HG03025 (cell line): ENCODE measurements around the gene SBF2.
"Not testable (repeated sequence)": the region's sequence is repeated elsewhere in the genome, so short reads cannot be mapped to it uniquely, and the experiment has no call there.

Experiments used
- ATAC-seq: cut with Tn5 transposase; IDR thresholded peaks from one replicate; pipeline ENCODE4 v1.9.1; 2021; ENCODE audit warnings: mild to moderate bottlenecking, moderate library complexity; ENCODE audit not compliant: unreplicated experiment, low FRiP score

The SBF2 gene

DNA sequence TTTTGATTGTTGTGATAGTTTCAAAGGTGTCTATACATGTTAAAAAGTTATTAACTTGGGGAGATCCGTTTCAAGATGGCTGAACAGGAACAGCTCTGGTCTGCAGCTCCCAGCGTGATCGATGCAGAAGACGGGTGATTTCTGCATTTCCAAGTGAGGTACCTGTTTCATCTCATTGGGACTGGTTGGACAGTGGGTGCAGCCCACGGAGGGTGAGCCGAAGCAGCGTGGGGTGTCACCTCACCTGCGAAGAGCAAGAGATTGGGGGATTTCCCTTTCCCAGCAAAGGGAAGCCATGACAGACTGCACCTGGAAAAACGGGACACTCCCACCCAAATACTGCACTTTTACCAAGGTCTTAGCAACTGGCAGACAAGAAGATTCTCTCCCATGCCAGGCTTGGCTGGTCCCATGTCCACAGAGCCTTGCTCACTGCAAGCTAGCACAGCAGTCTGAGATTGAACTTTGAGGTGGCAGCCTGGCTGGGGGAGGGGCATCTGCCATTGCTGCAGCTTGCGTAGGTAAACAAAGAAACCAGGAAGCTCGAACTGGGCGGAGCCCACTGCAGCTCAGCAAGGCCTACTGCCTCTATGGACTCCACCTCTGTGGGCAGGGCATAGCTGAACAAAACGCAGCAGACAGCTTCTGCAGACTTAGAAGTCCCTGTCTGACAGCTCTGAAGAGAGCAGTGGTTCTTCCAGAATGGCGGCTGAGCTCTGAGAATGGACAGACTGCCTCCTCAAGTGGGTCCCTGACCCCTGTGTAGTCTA, 363.3 kb downstream of the SBF2 start:
- not testable (repeated sequence) for ATAC-seq

DNA sequence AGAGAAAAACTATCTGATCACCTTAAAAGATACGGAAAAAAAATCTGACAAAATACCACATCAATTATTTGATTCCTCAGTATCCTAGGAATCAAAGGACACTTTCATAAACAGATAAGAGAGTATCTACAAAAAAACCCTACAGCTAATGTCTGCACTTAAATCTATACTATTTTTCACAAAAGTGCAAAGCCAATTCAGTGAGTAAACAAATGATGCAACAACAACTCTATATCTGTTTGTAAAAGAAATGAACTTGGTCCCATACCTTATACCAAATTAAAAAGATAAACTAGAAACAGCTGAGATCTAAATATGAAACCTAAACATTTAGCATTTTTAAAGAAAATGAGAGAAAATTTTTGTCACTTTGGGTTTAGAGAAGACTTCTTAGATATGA, 366.3 kb downstream of the SBF2 start:
- ATAC-seq, result no peak

DNA sequence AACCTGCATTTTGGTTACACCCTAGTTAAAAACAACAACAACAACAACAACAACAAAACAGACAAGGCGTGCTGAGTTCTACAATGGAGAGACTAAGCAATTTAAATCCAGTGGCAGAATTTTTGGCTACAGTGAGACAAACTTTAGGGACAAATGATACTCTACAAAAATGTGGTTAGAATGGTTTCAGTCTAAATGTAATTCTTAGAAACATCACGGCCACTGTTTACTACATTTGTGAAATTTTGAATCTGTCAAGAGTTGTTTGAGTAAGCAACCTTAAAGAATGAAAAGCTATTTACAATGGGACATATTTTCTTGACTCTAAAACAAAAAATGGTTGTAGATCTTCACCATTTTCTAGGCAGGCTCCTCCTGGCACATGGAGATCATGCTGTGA, 370.7 kb downstream of the SBF2 start:
- ATAC-seq, result no peak

GRCh38 chr11:9922806-9923205, 371.2 kb downstream of the SBF2 start:
- no peak for ATAC-seq

- no peak for ATAC-seq
These were observed 377.5 kb downstream of the SBF2 start for GRCh38 chr11:9916480-9916879.

DNA sequence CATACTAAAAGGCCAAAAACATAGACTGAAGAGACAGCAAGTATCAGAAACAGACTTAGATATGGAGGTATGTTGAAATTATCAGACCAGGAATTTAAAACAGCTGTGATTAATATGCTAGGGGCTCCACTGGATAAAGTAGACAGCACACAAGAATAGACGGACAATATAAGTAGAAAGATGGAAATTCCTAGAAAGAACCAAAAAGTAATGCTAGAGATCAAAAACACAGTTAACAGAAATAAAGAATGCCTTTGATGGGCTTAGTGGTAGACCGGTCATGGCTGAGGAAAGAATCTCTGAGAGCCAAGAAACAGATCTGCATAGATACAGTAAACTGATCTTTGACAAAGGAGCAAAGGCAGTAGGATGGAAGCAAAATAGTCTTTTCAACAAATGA, 380.0 kb downstream of the SBF2 start:
- ATAC-seq, result no peak

DNA sequence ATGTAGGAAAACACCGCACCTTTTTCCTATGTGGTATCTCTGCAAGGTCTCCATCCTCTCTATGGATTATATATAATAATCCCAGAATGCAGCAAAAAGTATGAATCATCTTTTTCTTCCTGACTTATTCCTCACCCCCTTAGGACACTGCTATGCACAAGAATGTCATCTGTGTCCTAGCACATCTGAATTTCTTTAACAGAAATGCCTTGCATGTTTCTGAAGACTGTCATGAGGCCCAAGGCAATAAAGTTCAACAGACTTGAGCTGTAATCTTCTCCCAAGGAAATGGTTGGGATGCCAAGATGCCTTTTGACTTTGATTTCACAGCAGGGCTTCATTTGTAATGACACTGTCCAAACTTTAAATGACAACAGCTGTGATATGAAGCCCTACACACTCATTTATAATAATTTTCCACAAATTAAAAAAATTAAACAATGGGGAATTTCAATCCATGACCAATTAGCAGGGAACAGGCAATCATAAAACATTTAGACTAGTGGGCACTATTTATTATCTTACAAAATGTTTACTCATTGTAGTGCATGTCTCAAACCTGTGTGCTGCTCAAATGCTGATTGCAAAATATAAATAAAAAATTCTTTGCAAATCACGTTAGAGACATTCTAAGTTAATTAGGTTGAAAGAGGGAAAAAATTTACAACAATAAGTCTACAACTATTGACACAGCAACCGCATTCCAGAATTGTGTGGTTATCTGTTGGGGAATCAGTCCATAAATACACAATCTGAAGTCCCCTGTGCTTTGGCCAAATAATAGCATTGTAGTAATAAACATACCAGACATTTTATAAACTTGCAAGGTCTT, 387.8 kb downstream of the SBF2 start:
- ATAC-seq, result no peak

- ATAC-seq, result no peak
These were observed 388.5 kb downstream of the SBF2 start for GRCh38 chr11:9905501-9905951.

DNA sequence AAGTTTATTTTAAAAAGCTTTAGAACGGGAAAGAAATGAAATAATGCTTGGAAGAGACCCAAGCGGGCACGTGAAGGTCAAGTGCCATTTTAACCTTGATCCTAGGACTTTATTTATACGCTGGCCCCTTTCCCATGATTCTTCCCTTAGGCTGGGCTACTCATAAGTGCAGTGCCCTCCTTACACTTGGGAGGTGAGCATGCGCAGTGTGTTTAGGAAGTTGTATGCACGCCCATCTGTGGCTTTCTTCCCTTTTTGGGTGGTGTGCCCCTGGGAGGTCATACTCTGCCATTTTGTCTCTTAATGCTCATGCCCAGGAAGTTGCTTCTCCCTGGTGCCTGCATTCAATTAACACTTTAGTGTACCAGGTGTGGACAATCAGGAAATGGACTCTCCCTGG, 390.4 kb downstream of the SBF2 start:
- no peak for ATAC-seq

DNA sequence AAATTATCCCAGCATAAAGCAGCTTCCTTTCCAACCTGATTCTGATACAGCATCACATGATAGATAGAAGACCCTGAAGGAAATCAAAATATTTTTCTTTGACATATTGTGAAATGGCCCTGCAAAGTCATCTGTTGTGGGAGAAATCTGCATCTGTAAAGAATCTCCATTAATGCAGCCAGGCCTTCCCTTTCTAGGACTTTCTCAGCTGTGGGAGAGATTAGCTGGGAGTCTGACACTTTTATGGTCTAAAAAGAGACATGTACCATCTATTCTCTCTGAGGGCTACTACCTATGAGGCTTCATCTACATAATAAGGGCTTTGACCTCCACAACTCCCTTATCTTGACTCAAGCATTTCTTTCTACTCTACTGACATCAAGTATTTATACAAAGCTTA, 392.1 kb downstream of the SBF2 start:
- ATAC-seq, result no peak

DNA sequence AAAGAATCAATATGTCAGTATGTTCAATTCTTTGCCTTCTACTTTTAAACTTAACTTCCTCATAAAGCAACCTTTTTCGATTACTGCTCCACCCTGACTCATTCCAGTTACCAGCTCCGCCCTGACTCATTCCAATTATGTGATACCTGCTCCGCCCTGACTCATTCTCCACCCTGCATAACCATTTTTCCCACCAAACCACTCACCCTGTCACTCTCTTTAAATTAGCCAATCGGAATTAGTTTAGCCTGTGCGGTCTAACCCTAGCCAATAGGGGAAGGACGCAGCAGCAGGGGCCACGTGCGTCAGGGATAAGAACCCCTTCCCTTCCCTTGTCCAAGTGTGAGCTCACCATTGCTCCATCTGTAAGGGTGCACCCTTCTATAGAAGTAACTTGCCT, 393.8 kb downstream of the SBF2 start:
- ATAC-seq, result not testable (repeated sequence)

DNA sequence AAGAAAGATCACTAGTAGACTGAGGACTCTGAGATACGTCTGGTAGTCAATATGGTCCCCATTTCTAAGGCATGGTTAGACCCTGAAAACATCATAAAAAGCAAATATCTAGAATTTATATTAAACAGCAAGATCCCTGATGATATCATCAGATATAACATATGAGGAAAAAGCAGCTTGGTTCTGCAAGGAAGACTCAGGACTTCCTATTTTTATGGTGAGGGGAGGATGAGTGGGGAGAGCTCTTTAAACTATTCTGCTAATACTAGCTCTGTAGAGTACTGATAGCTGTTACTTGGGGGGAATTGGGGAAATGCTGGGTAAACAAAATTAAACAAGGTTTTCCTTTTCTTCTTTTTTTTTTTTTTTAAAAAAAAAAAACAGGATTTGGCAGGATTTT, 394.3 kb downstream of the SBF2 start:
- ATAC-seq, result no peak

DNA sequence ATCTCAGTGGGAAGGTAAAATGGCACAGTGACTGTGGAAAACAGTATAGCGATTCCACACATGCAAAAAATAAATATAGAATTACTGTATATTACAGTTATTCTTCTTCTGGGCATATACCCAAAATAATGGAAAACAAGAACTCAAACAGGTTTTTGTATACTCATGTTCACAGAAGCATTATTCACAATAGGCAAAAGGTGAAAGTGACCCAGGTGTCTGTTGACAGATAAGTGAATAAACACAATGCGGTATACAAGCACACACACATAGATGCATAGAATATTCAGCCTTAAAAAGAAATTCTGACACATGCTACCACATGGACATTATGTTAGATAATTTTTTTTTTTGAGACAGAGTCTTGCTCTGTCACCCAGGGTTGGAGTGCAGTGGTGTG, 397.1 kb downstream of the SBF2 start:
- ATAC-seq, result no peak

DNA sequence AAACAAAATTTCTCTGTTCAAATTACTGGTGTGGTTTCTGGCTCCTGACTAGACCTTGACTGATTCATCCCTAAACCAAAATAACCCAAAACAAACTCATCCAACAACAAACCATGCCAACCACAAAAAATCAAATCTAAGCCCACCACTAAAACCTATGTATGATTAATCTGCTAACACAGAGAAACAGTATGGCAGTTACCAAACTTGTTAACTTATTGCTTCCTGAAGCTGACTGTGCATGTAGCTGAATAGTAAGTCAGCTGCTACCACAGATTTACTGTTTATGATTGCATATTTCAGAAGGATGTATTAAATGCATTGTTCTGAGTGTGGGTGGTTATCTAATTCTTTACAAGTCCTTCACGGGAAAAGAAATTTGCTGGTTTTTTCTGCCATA, 399.0 kb downstream of the SBF2 start:
- ATAC-seq, result no peak

DNA sequence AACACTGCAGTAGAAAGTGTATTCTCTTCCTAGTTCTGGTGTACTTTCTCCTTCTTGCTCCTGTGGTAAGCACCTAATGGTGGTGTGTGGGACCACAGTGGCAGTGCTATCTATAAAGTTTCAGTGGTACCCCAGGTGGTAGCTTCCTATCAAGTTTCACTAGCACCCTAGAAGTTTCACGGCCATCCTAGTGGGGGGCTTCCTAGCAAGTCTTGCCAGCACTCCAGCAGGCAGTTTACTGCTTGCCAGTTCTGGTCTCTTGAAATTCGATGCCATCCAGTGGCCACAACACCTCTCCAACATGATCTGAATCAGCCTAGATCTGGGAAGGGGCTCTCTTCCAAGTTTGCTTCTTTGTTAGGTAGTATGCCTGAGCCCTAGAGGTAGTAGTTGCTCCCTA, 400.5 kb downstream of the SBF2 start:
- ATAC-seq, result no peak

DNA sequence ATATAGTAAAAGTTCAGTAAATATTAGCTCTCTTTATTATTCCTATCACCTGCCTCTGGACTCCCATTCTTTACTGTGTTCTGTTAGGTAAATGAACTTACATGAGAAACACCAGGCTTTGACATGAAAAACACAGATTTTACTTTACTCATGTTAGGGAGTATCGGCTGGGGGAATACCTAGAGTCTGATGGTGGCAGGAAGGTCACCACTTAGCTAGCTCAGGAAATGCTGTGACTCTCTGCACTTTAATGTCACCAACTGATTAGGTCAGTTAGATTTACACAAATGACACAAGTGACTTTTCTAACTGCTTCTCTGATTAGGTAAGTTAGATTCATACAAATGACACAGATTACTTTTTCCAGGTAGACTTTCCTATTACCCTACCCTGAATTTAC, 405.1 kb downstream of the SBF2 start:
- no peak for ATAC-seq

- ATAC-seq, result no peak
These were observed 406.5 kb downstream of the SBF2 start for GRCh38 chr11:9887472-9887871.

DNA sequence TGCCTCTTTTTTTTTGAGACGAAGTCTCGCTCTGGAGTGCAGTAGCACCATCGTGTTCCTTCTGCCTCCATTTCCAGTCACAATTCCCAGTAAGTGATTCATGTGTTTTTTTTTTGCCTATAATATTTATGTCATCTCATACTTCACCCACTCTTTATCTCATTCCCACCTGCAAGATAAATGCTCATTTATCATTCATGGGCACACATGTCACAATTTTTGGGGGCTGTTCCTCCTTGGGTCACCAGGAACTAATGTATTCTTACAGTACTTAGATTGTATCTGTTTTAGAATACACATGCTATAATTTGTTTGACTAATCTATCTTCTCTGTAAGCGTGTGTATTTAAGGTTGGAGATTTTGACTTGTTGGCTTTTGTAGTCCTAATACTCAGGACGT, 407.4 kb downstream of the SBF2 start:
- no peak for ATAC-seq

- ATAC-seq, result no peak
These were observed 409.4 kb downstream of the SBF2 start for GRCh38 chr11:9884601-9885000.

DNA sequence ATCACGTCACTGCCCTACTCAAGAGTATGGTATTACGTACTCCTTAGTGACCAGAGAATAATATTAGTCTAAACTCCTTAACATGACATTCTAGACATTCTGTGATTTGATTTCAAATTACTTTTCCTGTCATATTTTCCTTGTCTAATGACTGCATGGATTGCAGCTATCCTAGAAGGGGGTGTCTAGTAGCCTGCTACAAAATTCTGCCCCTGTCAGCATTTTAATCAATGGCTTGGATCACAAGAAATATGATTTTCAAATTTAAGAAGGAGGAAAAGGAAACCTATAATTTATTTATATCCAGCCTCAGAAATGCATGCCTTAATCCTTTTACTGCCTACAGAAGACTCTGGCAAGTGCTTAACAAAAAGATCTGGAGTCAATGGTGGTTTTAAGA, 413.4 kb downstream of the SBF2 start:
- no peak for ATAC-seq

DNA sequence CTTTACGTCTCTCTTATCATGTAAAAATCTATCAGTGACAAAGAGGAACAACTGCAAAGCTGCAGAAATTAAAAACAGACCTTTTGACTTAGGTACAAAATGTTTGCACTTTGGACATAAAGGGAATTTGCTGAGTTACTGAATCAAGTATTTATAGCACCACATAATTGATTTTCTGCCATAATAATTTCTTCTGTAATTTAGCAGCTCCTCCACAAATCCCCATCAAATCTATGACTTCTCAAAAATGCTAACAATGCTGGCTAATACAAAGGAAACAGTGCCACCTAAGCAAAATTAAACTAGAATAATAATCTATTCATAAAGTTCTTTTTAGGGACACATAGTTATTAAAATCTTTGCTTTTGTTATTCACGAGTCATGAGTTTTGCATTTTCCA, 415.1 kb downstream of the SBF2 start:
- no peak for ATAC-seq

- no peak for ATAC-seq
These were observed 417.7 kb downstream of the SBF2 start for GRCh38 chr11:9876331-9876730.
